NOMO-1 treated with DMSO at 0.1 percent for 48 hours (cell line): Measurements from ENCODE around the gene CPVL.
"Not testable (repeated sequence)": the region's sequence is repeated elsewhere in the genome, so short reads cannot be mapped to it uniquely, and the experiment has no call there.

Source experiments
- DNase-seq: peaks from one replicate; lab custom pipeline; 2025; ENCODE audit not compliant: unreplicated experiment; lab: John Stamatoyannopoulos, UW

CPVL gene

DNA sequence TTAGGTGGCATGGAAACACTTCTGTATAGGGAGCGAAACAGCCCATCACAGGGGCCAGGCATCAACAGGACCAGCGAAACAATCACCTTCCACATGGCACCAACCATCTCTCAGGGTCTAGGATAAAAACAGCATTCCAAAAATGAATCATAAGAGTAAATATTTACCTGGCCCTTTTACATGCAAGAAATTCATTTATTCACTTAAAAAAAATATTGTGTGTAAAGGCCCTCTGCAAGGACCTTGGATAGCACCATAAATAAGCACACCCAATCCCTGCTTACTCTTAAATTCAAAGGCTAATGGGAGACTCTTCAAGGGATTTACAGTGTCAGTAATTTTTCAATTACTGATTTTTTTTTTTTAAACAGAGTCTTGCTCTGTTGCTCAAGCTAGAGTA lies 25.4 kb downstream of the CPVL start:
- no peak for DNase-seq

- no peak for DNase-seq
These were observed 26.8 kb downstream of the CPVL start for GRCh38 chr7:29119538-29119937.

GRCh38 chr7:29116361-29117200 lies 29.8 kb downstream of the CPVL start:
- no peak for DNase-seq

DNA sequence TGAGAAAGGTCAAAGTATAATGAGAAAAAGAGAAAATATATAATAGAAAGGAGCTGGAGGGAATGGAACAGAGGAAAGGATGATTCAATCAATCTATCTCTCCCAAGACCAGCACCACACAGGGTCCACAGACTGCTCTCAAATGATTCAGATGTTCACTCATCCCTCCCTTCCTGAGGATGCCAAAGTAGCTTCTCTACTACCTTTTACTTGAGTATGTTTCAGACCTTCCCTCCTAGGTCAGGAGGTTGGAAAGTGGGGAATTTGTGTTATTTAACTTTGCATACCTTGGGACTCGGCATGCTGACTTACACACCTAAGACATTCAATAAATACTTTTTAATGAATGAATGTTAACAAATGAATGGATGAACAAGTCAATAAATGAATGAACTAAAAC lies 30.6 kb downstream of the CPVL start:
- no peak for DNase-seq

GRCh38 chr7:29115130-29115687 lies 31.1 kb downstream of the CPVL start:
- DNase-seq: no peak

DNA sequence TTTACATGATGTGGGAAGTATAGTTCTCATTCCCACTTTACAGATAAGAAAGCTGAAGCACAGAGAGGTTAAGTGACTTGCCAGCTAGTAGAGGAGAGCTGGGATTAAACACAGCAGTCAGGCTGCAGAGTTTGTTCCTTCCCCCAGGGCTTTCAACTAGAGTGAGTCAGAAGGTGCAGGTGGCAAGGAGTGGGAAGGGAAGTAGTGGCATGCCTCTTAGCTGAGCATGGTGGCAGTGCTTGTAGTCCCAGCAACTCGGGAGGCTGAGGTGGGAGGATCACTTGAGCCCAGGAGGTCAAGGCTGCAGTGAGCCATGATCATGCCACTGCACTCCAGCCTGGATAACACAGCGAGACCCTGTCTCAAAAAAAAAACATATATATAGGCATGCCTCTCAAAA lies 32.1 kb downstream of the CPVL start:
- not testable (repeated sequence) for DNase-seq

DNA sequence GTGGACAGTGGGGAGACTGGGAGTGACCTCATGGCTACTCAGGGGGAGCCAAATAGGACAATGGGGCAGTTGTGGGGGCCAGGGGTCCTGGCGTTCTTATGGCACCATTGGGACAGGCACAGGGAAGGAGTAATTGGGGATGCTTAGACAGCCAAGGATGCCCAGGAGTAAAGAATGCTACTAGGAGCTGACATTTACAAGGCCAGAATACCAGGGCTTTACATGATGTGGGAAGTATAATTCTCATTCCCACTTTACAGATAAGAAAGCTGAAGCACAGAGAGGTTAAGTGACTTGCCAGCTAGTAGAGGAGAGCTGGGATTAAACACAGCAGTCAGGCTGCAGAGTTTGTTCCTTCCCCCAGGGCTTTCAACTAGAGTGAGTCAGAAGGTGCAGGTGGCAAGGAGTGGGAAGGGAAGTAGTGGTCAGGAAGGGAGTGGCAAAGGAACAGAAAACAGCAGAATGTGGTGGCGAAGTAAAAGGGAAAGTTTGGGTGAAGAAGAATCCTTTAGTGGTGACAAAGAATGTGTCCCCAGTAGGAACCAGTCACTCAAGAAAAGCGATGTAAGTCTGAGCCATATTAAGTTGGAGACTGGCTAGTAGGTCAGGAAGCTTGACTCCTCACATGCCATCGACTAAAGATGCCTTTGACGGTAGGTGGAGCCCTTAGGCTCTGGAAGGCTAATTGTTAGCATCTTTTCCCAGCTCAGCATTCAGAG lies 32.8 kb downstream of the CPVL start:
- peak; percentile 57 for DNase-seq

DNA sequence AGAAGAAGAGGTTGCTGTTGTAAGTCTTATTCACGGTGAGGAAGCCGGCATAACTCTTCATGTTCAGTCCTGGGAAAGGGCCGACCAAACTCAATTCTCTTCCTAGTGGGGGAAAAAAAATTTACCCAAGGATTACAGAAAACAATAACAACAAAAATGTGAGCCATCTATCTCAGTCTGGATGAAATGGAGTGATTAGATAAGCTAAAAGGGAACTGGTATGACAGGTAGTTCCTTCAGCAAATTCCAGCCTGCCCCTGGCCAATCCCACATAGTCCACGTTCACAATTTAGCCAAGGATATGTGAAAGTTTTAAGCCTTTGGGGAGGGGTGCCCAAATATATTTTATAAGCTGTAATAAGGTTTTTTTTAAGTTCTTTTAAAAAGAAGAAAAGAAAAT lies 33.6 kb downstream of the CPVL start:
- DNase-seq: no peak

DNA sequence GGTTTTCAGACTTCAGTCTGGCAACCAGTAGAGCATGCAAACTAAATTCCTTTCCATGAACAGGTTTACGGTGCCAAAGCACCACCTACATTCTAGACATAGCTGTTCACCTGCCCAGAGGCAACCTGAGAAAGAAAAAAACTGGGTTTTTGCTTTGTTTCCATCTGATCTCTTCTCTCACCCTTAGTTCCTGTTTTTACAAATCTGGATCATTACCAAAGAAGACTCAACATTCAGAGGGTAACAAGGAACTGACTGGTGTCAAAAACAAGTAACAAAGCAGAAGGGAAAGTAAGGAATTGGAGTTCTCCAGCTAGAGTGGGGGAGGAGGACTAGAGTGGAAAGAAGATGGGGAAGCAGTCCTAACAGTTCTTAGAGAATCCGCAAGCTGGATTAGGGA lies 36.4 kb downstream of the CPVL start:
- DNase-seq: peak; percentile 68

- no peak for DNase-seq
These were observed 37.0 kb downstream of the CPVL start for GRCh38 chr7:29109358-29109757.

- DNase-seq: no peak
These were observed 39.3 kb downstream of the CPVL start for GRCh38 chr7:29107056-29107455.

- DNase-seq: no peak
These were observed 39.7 kb downstream of the CPVL start for GRCh38 chr7:29106669-29106988.

- peak; percentile 73 for DNase-seq
These were observed 40.3 kb downstream of the CPVL start for GRCh38 chr7:29105752-29106668.

GRCh38 chr7:29105191-29105590 lies 41.1 kb downstream of the CPVL start:
- DNase-seq: no peak

DNA sequence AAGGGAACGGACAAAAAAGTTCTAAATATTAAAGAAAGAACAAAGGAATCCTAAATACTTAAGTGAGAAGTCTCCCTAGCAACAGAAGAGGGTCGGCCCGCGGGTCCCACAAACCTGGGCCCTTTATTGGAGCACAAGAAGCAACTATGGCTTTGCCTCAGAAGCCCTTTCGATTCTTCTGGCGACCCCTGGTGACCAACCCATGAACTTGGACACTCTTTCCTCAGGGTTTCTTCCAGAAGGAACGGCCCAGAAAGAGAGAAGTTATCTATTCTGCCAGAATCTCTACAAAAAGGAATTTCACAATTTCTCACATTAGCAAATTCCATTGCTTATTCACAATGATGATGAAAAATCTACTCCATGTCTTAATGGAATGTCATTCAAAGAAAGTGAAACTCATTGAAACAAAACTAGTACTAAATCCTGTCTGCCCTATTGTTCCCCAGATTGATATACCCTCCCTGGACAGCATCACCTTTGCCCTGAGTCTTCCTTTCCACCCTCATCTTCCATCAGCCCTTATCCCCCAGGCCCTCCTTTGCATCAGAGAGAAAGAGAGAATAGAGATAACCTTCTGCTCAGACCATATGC lies 43.7 kb downstream of the CPVL start:
- DNase-seq: peak; percentile 67

DNA sequence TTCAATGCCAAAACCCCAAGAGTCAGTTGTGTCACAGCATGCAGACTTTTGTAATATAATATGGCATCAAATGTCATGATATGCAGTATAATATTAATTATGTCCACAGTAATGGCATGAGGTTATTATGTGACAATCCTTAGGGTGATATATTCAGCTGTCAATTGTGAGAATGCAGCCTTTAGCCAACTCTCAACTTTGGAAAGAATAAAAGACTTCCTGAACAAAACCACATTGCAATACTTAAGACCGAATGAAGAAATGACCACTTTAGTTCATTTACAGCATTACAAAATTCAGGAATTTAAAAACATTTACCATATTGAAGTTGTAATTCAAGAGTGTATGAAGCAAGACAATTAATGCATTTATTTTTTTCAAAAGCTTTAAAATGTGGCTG lies 45.4 kb downstream of the CPVL start:
- peak; percentile 1 for DNase-seq

DNA sequence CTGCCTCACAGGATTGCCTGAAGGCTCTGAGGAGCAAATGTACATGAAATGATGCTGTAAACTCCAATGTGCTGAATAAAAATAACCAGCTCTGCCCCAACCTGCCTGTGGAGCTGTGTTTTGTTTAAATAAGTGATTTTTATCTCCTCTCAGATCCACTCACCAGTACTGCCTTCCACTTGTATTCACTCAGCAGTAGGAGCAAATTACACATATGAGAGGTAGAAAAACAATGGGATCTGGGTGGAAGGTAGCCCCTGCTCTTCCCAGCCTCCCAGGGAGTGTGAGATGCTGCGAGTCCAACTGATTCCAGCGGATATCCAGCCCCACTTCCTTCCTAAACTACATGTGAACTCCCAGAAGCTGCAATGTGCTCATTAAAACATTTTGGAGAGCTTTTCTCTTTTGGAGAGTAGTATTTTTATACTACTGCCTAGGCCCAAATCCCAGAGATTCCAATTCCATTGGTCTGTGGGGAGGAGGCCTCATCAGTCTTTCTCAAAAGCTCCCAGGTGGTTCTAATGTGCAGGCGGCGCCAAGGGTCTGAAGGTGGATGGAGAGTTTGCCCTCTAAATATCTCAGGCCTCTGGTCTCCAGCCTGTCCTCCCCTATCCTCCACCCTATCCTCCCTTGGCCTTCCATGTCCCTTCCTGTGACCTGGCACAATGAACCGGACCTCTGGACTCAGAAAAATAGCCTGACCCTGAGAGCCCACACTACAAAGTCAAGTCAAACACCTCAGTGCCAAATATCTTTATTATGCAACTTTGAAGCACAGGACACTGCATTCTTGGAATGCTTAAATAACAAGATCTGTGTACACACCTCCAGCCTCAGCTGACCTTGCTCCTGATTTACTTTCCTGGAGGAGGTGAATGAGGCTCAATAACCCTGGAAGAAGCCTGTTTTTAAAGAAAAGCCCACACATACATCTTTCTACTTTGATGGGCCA lies 46.2 kb downstream of the CPVL start:
- no peak for DNase-seq

DNA sequence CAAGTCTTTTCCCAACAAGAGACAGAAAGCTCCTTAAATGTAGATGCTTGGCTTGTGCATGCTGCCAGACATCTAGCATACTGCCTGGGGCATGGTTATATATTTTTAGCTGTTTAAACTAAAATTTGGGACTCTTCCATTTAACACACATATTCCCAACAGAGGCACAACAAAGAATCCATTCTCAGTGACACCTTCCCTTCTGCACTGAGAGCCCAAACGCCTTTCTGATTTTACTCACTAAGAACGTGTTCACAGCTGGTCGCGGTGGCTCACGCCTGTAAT lies 49.9 kb downstream of the CPVL start:
- DNase-seq: no peak

GRCh38 chr7:29095631-29096445 lies 50.5 kb downstream of the CPVL start:
- DNase-seq: no peak
